Memory B cell (primary cell): ENCODE measurements around the gene SYS1.

ENCODE experiments used
- ATAC-seq: fragments of 150-1000 bp; cut with Tn5 transposase; 2 replicates; pipeline ENCODE4 v1.10.0; 2021; ENCODE audit warnings: low read depth, mild to moderate bottlenecking, moderate library complexity
- DNase-seq, 2 donors: peaks; one replicate each; pipeline ENCODE4 v3.0.0; 2022; ENCODE audit warnings: low spot score in 2 of 2
- H3K27ac Mint-ChIP-seq: one replicate; pipeline ENCODE4 v1.8.0; 2022; ENCODE audit warnings: mild to moderate bottlenecking, moderate library complexity, mixed read lengths
- H3K27me3 Mint-ChIP-seq: one replicate; pipeline ENCODE4 v1.8.0; 2022; ENCODE audit warnings: mixed read lengths
- H3K36me3 Mint-ChIP-seq: one replicate; pipeline ENCODE4 v1.8.0; 2022; ENCODE audit warnings: mild to moderate bottlenecking, mixed read lengths
- H3K4me1 Mint-ChIP-seq: one replicate; pipeline ENCODE4 v1.8.0; 2022; ENCODE audit warnings: mixed read lengths
- H3K4me3 Mint-ChIP-seq: one replicate; pipeline ENCODE4 v1.8.0; 2022; ENCODE audit warnings: mild to moderate bottlenecking, moderate library complexity, mixed read lengths
- H3K9me3 Mint-ChIP-seq: one replicate; pipeline ENCODE4 v1.8.0; 2022; ENCODE audit warnings: mixed read lengths

Gene SYS1

DNA sequence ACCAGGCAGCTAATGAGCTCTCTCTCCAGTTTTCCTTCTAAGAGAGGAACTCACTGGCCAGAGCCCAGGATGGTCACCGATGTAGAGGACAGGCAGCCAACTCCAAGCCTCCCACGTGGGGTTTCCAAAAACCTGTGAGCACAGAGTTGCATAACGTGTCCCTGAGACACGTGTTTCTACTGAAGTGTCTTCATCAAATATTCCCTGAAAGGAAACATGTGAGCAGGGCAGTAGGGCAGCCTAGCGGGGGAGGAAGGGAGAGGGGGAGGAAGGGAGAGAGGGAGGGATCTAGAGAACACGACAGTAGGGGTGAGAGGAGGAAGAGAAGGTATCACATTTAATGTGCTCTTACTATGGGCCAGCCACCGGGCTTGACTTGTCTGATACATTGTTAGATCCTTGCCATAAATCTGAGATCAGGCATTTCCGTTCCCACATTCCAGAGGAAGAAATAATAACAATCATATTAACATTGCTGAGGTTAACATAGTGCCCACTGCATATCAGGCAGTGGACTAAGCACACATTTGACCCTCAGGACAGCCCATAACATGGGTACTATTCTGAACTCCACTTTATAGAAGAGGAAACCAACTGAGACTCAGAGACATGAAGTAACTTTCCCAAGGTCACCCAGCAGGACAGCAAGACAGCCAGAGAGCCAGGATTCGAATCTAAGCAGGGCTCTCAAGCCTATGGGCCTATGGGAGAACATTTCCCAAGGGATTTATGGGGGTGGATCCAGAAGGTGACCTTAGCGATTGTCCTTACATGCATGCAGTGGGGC, 4.5 kb upstream of the SYS1 start:
- Mint-ChIP-seq H3K27me3 (no peaks in the 10 kb centered on the region), H3K27ac (no peak overlapping the region), H3K4me3 (no peak overlapping the region), H3K36me3 (no peaks in the 10 kb centered on the region), H3K9me3 (no peaks in the 10 kb centered on the region), H3K4me1 (peaks cover 3% of the 10 kb centered on the region)
- ATAC-seq (no peak), DNase-seq (no peak)

DNA sequence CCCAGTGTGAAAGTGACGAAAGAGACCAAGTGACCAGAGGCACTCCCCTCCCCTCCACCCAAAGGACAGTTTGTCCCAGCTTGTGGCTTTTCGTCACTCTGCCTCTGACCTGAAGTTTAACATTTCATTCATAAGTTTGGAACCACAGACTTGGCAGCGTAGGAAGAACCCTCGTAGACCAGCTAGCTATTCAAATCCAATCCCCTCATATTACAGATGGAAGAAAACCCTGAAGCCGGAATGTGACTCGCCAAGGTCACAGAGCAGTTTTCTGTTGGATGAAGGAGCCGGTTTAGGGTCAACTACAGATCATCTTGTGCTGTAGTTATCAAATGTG, 3.9 kb upstream of the SYS1 start:
- Mint-ChIP-seq H3K9me3 (no peaks in the 10 kb centered on the region), H3K4me1 (peaks cover 6% of the 10 kb centered on the region), H3K27ac (no peak overlapping the region), H3K4me3 (no peak overlapping the region), H3K36me3 (no peaks in the 10 kb centered on the region), H3K27me3 (no peaks in the 10 kb centered on the region)
- ATAC-seq (no peak), DNase-seq (no peak)

- Mint-ChIP-seq H3K27ac (no peak overlapping the region), H3K27me3 (no peaks in the 10 kb centered on the region), H3K9me3 (no peaks in the 10 kb centered on the region), H3K36me3 (no peaks in the 10 kb centered on the region), H3K4me3 (no peak overlapping the region), H3K4me1 (peaks cover 8% of the 10 kb centered on the region)
- DNase-seq (no peak), ATAC-seq (no peak)
Measured at GRCh38 chr20:45359406-45360148, 3.4 kb upstream of the SYS1 start.

DNA sequence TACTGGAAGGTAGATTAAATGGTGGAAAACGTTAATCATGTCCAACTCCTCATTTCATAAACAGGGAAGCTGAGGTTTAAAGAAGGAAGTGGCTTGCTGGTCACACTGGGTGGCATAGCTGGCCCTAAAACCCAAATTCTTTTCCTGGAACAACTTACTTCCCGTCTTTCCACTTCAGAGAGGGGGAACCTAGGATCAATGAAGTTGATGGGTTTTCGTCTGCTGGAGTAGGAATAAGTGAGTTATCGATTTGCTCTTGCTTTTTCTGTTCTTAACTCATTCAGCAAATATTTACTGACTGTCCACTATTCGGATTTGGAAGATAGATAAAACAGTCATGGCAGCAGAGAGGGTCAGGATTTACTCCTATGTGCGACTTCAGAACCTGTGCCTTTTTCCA, 1.2 kb upstream of the SYS1 start:
- no peak overlapping the region for H3K27ac Mint-ChIP-seq
- peaks cover 22% of the 10 kb centered on the region for H3K4me1 Mint-ChIP-seq
- no peak for DNase-seq
- no peak overlapping the region for H3K4me3 Mint-ChIP-seq
- ATAC-seq, result no peak
- H3K27me3 Mint-ChIP-seq, result no peaks in the 10 kb centered on the region
- H3K9me3 Mint-ChIP-seq, result no peaks in the 10 kb centered on the region
- peaks cover 7% of the 10 kb centered on the region for H3K36me3 Mint-ChIP-seq

DNA sequence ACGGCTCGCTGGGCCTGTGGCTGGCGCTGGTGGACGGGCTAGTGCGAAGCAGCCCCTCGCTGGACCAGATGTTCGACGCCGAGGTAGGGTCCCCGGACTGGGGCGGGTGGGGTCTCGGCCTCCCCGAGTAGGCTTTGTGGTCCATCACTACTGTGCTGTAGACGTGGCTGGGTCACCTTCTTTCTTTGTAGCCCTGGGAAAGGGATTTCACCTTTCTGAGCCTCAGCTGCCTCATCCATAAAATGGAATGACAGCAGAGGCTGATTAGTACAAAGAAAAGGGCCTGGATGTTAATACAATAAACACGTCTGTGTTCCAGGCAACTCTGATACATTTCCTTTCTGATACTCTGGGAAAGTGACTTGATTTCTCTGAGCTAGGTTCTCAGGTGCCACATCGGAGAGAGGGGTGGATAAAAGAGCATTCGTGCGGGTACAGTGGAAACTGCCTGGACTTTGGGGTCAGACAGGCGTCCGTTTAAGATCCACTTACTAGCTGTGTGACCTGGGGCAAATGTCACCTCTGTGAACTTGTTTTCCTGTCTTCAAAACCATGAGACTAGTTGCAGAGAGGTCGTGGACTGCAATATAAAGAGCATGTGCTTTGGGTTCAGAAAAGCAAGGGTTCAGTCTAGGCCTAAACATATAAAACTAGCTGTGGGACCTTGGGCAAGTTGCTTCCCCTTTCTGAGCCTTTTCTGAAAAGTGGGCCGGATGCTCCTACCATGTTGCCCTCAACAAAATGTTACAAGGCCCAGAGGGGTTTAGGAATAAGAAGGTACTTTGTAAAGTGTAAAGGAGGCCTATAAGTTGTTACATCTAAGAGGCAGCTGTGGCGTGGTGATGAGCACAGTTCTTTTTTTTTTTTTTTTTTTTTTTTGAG, 896 bp downstream of the SYS1 start:
- Mint-ChIP-seq H3K36me3 (peaks cover 9% of the 10 kb centered on the region), H3K27ac (peak overlapping the region; percentile 95), H3K4me3 (peak overlapping the region; percentile 97), H3K4me1 (peaks cover 40% of the 10 kb centered on the region), H3K27me3 (no peaks in the 10 kb centered on the region), H3K9me3 (no peaks in the 10 kb centered on the region)
- DNase-seq (no peak), ATAC-seq (no peak)

DNA sequence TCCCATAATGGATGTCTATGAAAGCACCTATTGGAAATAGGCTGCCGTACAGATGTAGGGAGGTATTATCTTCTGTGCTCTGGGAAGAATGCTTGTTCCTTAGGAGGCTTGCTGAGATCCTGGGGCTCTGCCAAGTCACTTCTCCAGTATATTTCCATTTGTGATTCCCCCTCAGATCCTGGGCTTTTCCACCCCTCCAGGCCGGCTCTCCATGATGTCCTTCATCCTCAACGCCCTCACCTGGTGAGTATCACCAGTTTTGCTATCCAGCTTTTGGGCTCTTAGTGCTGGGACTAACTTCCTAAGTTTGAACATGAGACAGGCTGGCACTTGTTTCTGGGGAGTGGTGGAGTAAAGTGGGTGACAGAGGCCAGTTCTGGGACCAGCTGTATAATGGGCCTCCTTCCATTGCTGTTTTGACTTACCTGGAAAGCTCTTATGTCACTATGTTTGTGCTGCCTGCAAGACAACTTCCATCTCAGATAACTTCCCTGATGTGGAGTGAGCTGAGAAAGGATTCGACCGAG, 2.6 kb downstream of the SYS1 start:
- Mint-ChIP-seq H3K4me1 (peaks cover 44% of the 10 kb centered on the region), H3K36me3 (peaks cover 9% of the 10 kb centered on the region), H3K27ac (no peak overlapping the region), H3K4me3 (no peak overlapping the region), H3K9me3 (no peaks in the 10 kb centered on the region), H3K27me3 (no peaks in the 10 kb centered on the region)
- ATAC-seq, result no peak
- no peak for DNase-seq

- no peaks in the 10 kb centered on the region for H3K9me3 Mint-ChIP-seq
- ATAC-seq, result no peak
- peaks cover 11% of the 10 kb centered on the region for H3K36me3 Mint-ChIP-seq
- no peak overlapping the region for H3K27ac Mint-ChIP-seq
- peaks cover 50% of the 10 kb centered on the region for H3K4me1 Mint-ChIP-seq
- no peak overlapping the region for H3K4me3 Mint-ChIP-seq
- no peak for DNase-seq
- no peaks in the 10 kb centered on the region for H3K27me3 Mint-ChIP-seq
Measured at GRCh38 chr20:45366192-45366591, 3.2 kb downstream of the SYS1 start.

GRCh38 chr20:45366631-45367030, 3.7 kb downstream of the SYS1 start:
- Mint-ChIP-seq H3K36me3 (peaks cover 11% of the 10 kb centered on the region), H3K27ac (peak overlapping the region; percentile 88), H3K4me3 (no peak overlapping the region), H3K9me3 (no peaks in the 10 kb centered on the region), H3K4me1 (peaks cover 52% of the 10 kb centered on the region), H3K27me3 (no peaks in the 10 kb centered on the region)
- DNase-seq (no peak), ATAC-seq (no peak)

GRCh38 chr20:45367126-45367525, 4.2 kb downstream of the SYS1 start:
- DNase-seq (peak in 1 of 2 donors; percentile 9), ATAC-seq (no peak)
- Mint-ChIP-seq H3K4me1 (peaks cover 52% of the 10 kb centered on the region), H3K9me3 (no peaks in the 10 kb centered on the region), H3K36me3 (peaks cover 11% of the 10 kb centered on the region), H3K4me3 (no peak overlapping the region), H3K27me3 (no peaks in the 10 kb centered on the region), H3K27ac (peak overlapping the region; percentile 88)

DNA sequence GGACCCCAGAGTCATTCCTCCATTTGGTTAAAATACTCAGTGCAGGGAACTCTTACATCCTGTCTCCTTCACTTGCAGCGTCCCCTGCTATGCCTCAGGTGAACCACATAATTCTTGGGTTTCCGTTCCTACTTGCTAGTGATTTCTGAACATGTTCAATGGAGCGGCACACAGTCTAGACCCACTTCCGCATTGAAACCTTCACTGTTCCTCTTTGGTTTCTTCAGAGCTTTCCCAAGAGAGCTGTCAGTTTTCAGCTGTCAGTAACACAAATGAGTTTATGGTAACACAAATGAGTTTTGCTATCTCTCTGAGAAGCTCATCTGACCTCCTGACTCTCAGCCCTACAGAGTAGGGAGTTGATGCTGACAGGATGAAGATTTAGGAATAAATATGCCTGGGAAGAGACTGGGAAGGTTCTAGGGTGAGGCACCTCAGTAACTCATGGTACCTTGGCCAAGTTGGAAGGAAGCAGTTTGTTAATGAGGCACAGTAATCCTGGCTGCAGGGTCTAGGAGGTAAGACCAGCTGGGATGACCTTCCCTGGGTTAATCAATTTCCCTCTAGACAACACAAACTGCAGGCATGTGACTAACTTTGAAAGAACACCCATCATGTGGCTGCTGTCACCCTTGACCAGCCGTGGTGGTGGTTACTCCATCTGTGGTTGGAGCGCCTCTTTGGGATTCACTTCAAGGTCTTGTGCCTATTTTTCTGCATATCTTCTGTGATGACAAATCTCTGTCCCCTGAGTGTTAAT, 5.4 kb downstream of the SYS1 start:
- DNase-seq (peak; percentile 49 to 83), ATAC-seq (peak; percentile 91)
- Mint-ChIP-seq H3K27me3 (peaks cover 2% of the 10 kb centered on the region), H3K36me3 (peaks cover 11% of the 10 kb centered on the region), H3K4me1 (peaks cover 53% of the 10 kb centered on the region), H3K27ac (peak overlapping the region; percentile 88), H3K9me3 (no peaks in the 10 kb centered on the region), H3K4me3 (peak overlapping the region; percentile 65)

DNA sequence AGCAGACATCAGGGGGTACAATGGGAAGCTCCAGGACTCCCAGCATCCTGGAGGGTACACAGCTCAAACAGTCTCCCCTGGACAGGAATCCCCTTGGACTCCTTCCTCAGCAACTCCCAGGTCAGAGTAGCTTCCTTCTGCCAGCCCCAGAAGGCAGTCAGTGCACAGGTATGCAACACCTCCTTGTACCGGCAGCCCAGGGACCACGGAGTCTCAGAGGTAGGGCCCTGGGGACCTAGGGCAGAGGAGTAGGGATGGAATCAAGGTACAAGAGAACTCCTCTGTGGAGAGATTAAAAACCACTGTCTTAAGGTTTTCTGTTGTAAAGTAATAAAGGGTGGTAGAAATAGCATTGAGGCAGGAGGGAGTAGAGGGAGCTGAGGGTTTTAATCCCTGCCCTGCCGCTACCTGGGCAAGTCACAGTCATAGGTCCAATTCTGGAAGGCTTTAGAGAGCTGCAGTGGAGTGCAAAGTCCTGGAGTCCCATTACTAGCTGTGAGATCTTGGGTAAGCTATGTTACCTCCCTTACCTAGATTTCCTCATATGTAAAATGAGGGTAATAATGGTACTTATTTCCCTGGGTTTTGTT, 7.7 kb downstream of the SYS1 start:
- Mint-ChIP-seq H3K36me3 (peaks cover 10% of the 10 kb centered on the region), H3K4me1 (peaks cover 43% of the 10 kb centered on the region), H3K9me3 (no peaks in the 10 kb centered on the region), H3K4me3 (no peak overlapping the region), H3K27me3 (peaks cover 2% of the 10 kb centered on the region), H3K27ac (no peak overlapping the region)
- DNase-seq (peak in 1 of 2 donors; percentile 9), ATAC-seq (no peak)

DNA sequence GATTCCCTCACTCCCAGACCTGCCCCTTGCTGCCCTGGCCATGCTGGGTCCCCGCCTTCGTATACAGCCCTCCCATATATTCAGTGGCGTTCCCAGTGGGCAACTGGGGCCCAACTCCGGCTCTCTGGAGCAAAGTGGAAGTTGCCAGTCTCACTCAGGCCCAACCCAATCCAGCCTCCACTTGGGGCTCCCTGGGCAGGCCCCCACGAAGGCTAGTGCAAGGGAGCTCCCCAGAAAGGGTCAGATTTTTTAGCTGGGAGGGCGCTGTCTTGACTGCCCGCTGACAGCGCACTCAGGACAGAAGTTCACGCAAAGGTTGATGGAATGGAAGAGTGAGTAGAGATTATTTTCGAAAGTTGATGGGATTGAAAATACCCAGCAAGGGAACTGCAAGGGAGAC, 9.3 kb downstream of the SYS1 start:
- Mint-ChIP-seq H3K27me3 (peaks cover 2% of the 10 kb centered on the region), H3K27ac (no peak overlapping the region), H3K4me3 (peak overlapping the region; percentile 52), H3K9me3 (no peaks in the 10 kb centered on the region), H3K36me3 (peaks cover 4% of the 10 kb centered on the region), H3K4me1 (peaks cover 32% of the 10 kb centered on the region)
- ATAC-seq, result no peak
- DNase-seq, result no peak
